ENCODE data around the gene PPP2CA. TPM values are rescaled to one million over a fixed set of nuclear protein-coding genes. Genes with fewer than 3 reads are reported as not detected.

The PPP2CA gene
- total and polyA plus RNA-seq, 2 of the 13 experiments (the other 11 are each of a cell fraction or from before 2014, with no cell fraction given): 82.4 to 171 TPM

DNA sequence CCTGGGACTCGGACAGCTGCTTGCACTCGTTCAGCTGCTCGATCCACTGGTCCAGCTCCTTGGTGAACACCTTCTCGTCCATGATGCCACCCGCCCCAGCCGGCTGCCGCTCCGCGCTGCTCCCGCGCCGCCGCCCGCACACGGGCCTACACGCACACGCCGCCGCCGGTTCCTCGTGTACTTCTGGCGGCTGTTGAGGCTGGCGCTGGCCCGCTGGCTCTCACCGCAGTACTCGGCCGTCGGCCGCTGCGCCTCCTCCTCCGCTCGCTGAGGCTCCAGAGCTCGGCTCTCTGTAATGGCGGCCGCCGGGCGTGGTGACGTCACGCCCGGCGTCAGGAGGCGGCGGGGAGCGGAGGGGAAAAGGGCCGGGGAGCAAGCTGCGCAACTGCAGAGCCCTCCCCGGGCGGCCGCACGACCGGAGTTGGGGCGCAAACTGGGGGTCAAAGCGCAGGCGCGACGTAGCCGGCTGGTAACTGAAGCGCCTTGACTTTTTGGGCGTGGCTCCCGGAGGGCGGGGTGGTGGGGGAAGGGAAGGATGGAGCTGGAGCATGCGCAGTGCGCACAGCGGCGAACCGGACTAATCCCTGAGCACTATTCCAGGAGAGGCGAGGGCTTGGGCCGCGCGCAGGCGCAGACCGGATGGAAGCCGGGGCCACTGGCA lies at the start of gene PPP2CA (continued):
- TF ChIP-seq, protein P1, sequence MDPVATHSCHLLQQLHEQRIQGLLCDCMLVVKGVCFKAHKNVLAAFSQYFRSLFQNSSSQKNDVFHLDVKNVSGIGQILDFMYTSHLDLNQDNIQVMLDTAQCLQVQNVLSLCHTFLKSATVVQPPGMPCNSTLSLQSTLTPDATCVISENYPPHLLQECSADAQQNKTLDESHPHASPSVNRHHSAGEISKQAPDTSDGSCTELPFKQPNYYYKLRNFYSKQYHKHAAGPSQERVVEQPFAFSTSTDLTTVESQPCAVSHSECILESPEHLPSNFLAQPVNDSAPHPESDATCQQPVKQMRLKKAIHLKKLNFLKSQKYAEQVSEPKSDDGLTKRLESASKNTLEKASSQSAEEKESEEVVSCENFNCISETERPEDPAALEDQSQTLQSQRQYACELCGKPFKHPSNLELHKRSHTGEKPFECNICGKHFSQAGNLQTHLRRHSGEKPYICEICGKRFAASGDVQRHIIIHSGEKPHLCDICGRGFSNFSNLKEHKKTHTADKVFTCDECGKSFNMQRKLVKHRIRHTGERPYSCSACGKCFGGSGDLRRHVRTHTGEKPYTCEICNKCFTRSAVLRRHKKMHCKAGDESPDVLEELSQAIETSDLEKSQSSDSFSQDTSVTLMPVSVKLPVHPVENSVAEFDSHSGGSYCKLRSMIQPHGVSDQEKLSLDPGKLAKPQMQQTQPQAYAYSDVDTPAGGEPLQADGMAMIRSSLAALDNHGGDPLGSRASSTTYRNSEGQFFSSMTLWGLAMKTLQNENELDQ (CRISPR knock-in tag; IDR thresholded peaks at IDR 0.05; ENCODE audit: borderline replicate concordance): no peak

DNA sequence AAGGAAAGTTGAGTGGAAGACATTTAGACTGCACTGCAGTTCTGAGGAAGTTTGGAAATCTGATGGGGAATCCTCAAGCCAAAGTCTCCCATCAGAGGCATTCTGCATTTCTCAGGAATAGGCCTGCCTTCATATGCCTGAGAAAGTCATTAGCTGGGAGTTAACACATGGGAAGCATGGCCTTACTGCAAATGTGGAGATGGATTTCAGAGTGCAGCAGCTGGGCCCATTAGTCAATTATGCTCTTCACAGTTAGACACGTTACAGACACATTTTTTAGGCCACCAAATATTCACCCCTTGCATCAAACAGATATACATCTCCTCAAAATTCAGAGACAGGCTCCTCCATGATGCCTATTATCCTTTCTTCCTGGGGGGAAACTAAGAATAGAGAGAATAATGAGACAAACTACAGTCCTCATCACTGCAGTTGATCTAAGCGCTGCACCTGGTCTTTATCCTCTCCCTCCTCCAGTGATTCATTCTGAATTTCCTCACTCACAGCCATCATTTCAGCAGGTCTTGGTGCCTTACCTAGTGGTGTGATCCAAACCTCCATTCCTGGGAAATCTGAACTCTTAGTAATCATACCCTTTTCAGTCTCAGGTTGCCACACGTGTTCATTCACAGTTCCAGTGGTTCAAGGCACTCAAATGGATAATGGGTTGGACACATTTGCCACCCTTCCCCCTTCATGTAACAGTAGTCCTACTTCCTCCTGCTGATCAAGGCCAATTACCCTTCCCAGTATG lies 47.9 kb upstream of the PPP2CA start:
- in situ Hi-C loops (cut with HindIII; ENCODE audit: extremely low pct_ligation_motif_present, low pct_unique_long_range_greater_than_20kb): no loop called here
- Histone ChIP-seq H2AFZ (ENCODE audit: low read length) (no peak overlapping the region), H3K9me3 (ENCODE audit: low read length) (no peaks in the 10 kb centered on the region), H3K4me1 (ENCODE audit: insufficient read depth, low read length) (peaks cover 14% of the 10 kb centered on the region), H3K27me3 (ENCODE audit: control insufficient read depth in 1 of 2, insufficient read depth in 2 of 2, low read length in 2 of 2) (no peaks in the 10 kb centered on the region; a peak in 1 of 5 replicates), H3K4me3 (replicated peaks in 1 of 3; ENCODE audit: insufficient read depth in 1 of 3, low read depth in 2 of 3, low read length in 3 of 3) (no peak overlapping the region), H3K36me3 (replicated peaks in 1 of 2; ENCODE audit: control insufficient read depth in 1 of 2, insufficient read depth in 2 of 2, low read length in 2 of 2) (no peaks in the 10 kb centered on the region), H3K4me2 (ENCODE audit: low read depth, low read length) (no peak overlapping the region), H3K9ac (ENCODE audit: insufficient read depth, low read depth, low read length) (no peak overlapping the region), H3K79me2 (ENCODE audit: insufficient read depth, low read length) (no peaks in the 10 kb centered on the region), H4K20me1 (ENCODE audit: insufficient read depth, low read length) (no peaks in the 10 kb centered on the region), H3K27ac (ENCODE audit: extremely low read length, insufficient read depth, low read length) (no peak overlapping the region)
- FAIRE-seq (no peak), DNase-seq (ENCODE audit: low spot score) (no peak), ATAC-seq (no peak)
- intact Hi-C loops (cut with micrococcal nuclease; ENCODE audit: unreplicated experiment): no loop called here
- POLR2A ChIA-PET: no interaction called here
- 51% methylated on average over 3 of the region's 3 CpGs for WGBS (ENCODE audit: low lambda C conversion rate)
- CTCF ChIA-PET (ENCODE audit: low intra/inter-chr PET ratio, low total read pairs): no interaction called here
- BruUV-seq (replicated peaks): no TSS peak
- TF ChIP-seq, protein P2, sequence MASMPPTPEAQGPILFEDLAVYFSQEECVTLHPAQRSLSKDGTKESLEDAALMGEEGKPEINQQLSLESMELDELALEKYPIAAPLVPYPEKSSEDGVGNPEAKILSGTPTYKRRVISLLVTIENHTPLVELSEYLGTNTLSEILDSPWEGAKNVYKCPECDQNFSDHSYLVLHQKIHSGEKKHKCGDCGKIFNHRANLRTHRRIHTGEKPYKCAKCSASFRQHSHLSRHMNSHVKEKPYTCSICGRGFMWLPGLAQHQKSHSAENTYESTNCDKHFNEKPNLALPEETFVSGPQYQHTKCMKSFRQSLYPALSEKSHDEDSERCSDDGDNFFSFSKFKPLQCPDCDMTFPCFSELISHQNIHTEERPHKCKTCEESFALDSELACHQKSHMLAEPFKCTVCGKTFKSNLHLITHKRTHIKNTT (CRISPR knock-in tag; IDR thresholded peaks at IDR 0.05): no peak
- no peak for TF ChIP-seq ISX (CRISPR knock-in tag; conservative IDR thresholded peaks at IDR 0.05)
- TF ChIP-seq RNF219 (CRISPR knock-in tag; IDR thresholded peaks at IDR 0.05): no peak
- TF ChIP-seq, protein P3, sequence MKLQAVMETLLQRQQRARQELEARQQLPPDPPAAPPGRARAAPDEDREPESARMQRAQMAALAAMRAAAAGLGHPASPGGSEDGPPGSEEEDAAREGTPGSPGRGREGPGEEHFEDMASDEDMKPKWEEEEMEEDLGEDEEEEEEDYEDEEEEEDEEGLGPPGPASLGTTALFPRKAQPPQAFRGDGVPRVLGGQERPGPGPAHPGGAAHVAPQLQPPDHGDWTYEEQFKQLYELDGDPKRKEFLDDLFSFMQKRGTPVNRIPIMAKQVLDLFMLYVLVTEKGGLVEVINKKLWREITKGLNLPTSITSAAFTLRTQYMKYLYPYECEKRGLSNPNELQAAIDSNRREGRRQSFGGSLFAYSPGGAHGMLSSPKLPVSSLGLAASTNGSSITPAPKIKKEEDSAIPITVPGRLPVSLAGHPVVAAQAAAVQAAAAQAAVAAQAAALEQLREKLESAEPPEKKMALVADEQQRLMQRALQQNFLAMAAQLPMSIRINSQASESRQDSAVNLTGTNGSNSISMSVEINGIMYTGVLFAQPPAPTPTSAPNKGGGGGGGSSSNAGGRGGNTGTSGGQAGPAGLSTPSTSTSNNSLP (IDR thresholded peaks at IDR 0.05; ENCODE audit: low read depth, low read length): no peak
- TF ChIP-seq TSC22D2 (CRISPR knock-in tag; IDR thresholded peaks at IDR 0.05; ENCODE audit: borderline replicate concordance): no peak
- TF ChIP-seq ZNF10 (CRISPR knock-in tag; IDR thresholded peaks at IDR 0.05; ENCODE audit: borderline replicate concordance, low read depth): no peak
- TF ChIP-seq, protein P4, sequence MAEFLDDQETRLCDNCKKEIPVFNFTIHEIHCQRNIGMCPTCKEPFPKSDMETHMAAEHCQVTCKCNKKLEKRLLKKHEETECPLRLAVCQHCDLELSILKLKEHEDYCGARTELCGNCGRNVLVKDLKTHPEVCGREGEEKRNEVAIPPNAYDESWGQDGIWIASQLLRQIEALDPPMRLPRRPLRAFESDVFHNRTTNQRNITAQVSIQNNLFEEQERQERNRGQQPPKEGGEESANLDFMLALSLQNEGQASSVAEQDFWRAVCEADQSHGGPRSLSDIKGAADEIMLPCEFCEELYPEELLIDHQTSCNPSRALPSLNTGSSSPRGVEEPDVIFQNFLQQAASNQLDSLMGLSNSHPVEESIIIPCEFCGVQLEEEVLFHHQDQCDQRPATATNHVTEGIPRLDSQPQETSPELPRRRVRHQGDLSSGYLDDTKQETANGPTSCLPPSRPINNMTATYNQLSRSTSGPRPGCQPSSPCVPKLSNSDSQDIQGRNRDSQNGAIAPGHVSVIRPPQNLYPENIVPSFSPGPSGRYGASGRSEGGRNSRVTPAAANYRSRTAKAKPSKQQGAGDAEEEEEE (CRISPR knock-in tag; IDR thresholded peaks at IDR 0.05; ENCODE audit: borderline replicate concordance): no peak
- TF ChIP-seq SKI (IDR thresholded peaks at IDR 0.05; ENCODE audit: partially characterized antibody): no peak

Data from HepG2 (cell line).